Transverse colon (tissue), 4 donors: ENCODE results near the gene MLF2.

Experiments
- CTCF ChIP-seq, 5 experiments: fragments of 200-600 bp in 3 of 5; fragments of 450-650 bp in 2 of 5; sonication (generic) in 3 of 5; IDR thresholded peaks; 1 replicate in 2 of 5; 2 replicates in 3 of 5; pipeline ENCODE4 v1.5.1; 2016 to 2017; ENCODE audit warnings: antibody characterized with exemption in 5 of 5, inconsistent platforms in 3 of 5, mild to moderate bottlenecking in 2 of 5, moderate library complexity in 1 of 5
- POLR2A ChIP-seq: fragments of 450-650 bp; IDR thresholded peaks from one replicate; pipeline ENCODE4 v1.6.1; 2016; ENCODE audit warnings: antibody characterized with exemption, mild to moderate bottlenecking, moderate library complexity
- POLR2AphosphoS5 ChIP-seq, 3 donors: sonication (generic); formaldehyde crosslinking; IDR thresholded peaks; one replicate each; pipeline ENCODE4 v1.6.1; 2016; ENCODE audit warnings: antibody characterized with exemption in 3 of 3

- TF ChIP-seq CTCF (IDR thresholded peaks at IDR 0.05) (no peak), POLR2AphosphoS5 (IDR thresholded peaks at IDR 0.05) (no peak), POLR2A (no peak)
Observed at GRCh38 chr12:6778217-6778573, 25.3 kb upstream of the MLF2 start.
